GM23338 (cell line): ENCODE measurements around the gene KCTD19. TPM values are rescaled to one million over a fixed set of nuclear protein-coding genes. Genes with fewer than 3 reads are reported as not detected.
"Not testable (repeated sequence)": the region's sequence is repeated elsewhere in the genome, so short reads cannot be mapped to it uniquely, and the experiment has no call there.

Experiments used
- ATAC-seq: fragments of 200-7000 bp; cut with Tn5 transposase; 3 replicates; pipeline ENCODE4 v1.9.1; 2020
- DNase-seq: peaks from one replicate; pipeline ENCODE4 v3.0.0-alpha.2; 2015; ENCODE audit warnings: low spot score
- H2AFZ ChIP-seq: fragments of 200-600 bp; sonication (generic); 2 replicates; pipeline ENCODE4 v1.8.0; 2016; ENCODE audit warnings: antibody characterized with exemption, mild to moderate bottlenecking, moderate library complexity
- H3F3A ChIP-seq: fragments of 200-600 bp; sonication (generic); replicated peaks from 2 replicates; pipeline ENCODE4 v1.8.0; 2017; ENCODE audit warnings: antibody characterized with exemption, mixed run types, low read depth
- H3K27ac ChIP-seq: fragments of 200-600 bp; sonication (generic); 2 replicates; pipeline ENCODE4 v1.6.1; 2016; ENCODE audit warnings: low read depth
- H3K27me3 ChIP-seq: fragments of 200-600 bp; sonication (generic); 2 replicates; pipeline ENCODE4 v1.8.0; 2016; ENCODE audit warnings: mild to moderate bottlenecking, mixed run types, moderate library complexity; ENCODE audit not compliant: insufficient read depth
- H3K36me3 ChIP-seq: fragments of 200-600 bp; sonication (generic); 2 replicates; pipeline ENCODE4 v1.8.0; 2016; ENCODE audit warnings: mild to moderate bottlenecking; ENCODE audit not compliant: insufficient read depth
- H3K4me1 ChIP-seq: fragments of 200-600 bp; sonication (generic); 2 replicates; pipeline ENCODE4 v1.8.0; 2016; ENCODE audit warnings: mild to moderate bottlenecking, moderate library complexity; ENCODE audit not compliant: insufficient read depth
- H3K4me2 ChIP-seq: fragments of 200-600 bp; sonication (generic); 2 replicates; pipeline ENCODE4 v1.7.1; 2017; ENCODE audit warnings: mixed run types
- H3K4me3 ChIP-seq: fragments of 200-600 bp; sonication (generic); 2 replicates; pipeline ENCODE4 v1.6.1; 2016; ENCODE audit warnings: mixed run types
- H3K79me2 ChIP-seq: fragments of 200-600 bp; sonication (generic); replicated peaks from 2 replicates; pipeline ENCODE4 v1.8.0; 2017; ENCODE audit warnings: mild to moderate bottlenecking; ENCODE audit not compliant: insufficient read depth
- H3K9me2 ChIP-seq: fragments of 200-600 bp; sonication (generic); 2 replicates; pipeline ENCODE4 v1.8.0; 2017; ENCODE audit not compliant: insufficient read depth
- H4K20me1 ChIP-seq: fragments of 200-600 bp; sonication (generic); replicated peaks from 2 replicates; pipeline ENCODE4 v1.8.0; 2017; ENCODE audit warnings: mild to moderate bottlenecking; ENCODE audit not compliant: insufficient read depth
- H3K27ac Mint-ChIP-seq: 2 replicates; pipeline ENCODE4 v1.8.0; 2020; ENCODE audit warnings: inconsistent platforms, mild to moderate bottlenecking, moderate library complexity, mixed read lengths
- H3K27me3 Mint-ChIP-seq: 3 replicates; pipeline ENCODE4 v1.8.0; 2022; ENCODE audit warnings: low read depth, mild to moderate bottlenecking, moderate library complexity, mixed read lengths, inconsistent platforms; ENCODE audit not compliant: insufficient read depth, poor library complexity
- H3K36me3 Mint-ChIP-seq: 3 replicates; pipeline ENCODE4 v1.8.0; 2021; ENCODE audit warnings: low read depth, mild to moderate bottlenecking, inconsistent platforms, moderate library complexity, mixed read lengths
- H3K4me1 Mint-ChIP-seq: 3 replicates; pipeline ENCODE4 v1.8.0; 2020; ENCODE audit warnings: mild to moderate bottlenecking, inconsistent platforms, mixed read lengths
- H3K4me3 Mint-ChIP-seq: 3 replicates; pipeline ENCODE4 v1.8.0; 2021; ENCODE audit warnings: moderate library complexity, mild to moderate bottlenecking, inconsistent platforms, mixed read lengths
- H3K9me3 Mint-ChIP-seq: 3 replicates; pipeline ENCODE4 v1.8.0; 2020; ENCODE audit warnings: moderate library complexity, mild to moderate bottlenecking, inconsistent platforms, mixed read lengths
- EZH2phosphoT487 ChIP-seq: fragments of 200-600 bp; sonication (generic); IDR thresholded peaks from one replicate; pipeline ENCODE4 v1.8.1; 2018; ENCODE audit warnings: antibody characterized with exemption; ENCODE audit not compliant: unreplicated experiment
- JUNB ChIP-seq: IDR thresholded peaks from one replicate; pipeline ENCODE4 v1.6.1; 2016; ENCODE audit warnings: antibody characterized with exemption; ENCODE audit not compliant: unreplicated experiment
- NANOG ChIP-seq: IDR thresholded peaks from 2 replicates; pipeline ENCODE4 v1.6.1; 2016; ENCODE audit warnings: antibody characterized with exemption, borderline replicate concordance
- STAT1 ChIP-seq: IDR thresholded peaks from one replicate; pipeline ENCODE4 v1.6.1; 2016; ENCODE audit warnings: antibody characterized with exemption; ENCODE audit not compliant: unreplicated experiment
- ZNF114 ChIP-seq: fragments of 250-450 bp; sonication (Bioruptor Pico); IDR thresholded peaks from 2 replicates; pipeline ENCODE4 v1.5.0; 2020; ENCODE audit warnings: mild to moderate bottlenecking, moderate library complexity
- ZNF331 ChIP-seq: fragments of 250-450 bp; sonication (Bioruptor Pico); IDR thresholded peaks from 2 replicates; pipeline ENCODE4 v1.5.0; 2020; ENCODE audit warnings: low read depth, mild to moderate bottlenecking, moderate library complexity
- polyA plus RNA-seq: library from polyadenylated mRNA; unstranded; fragments of >200 nt; fragmentation: Nextera tagmentation; extraction: Ambion mirVana; gene quantifications from 2 replicates; pipeline ENCODE4 v1.2.1, GENCODE V29; 2016
- total RNA-seq: library from RNA; depleted of rRNA; stranded (reverse); fragments of >200 nt; shearing (Covaris generic); gene quantifications from 2 replicates; pipeline ENCODE4 v1.2.3, GENCODE V29; 2014
- TF ChIP-seq, protein P1 (sequence below): fragments of 250-450 bp; sonication (Bioruptor Pico); IDR thresholded peaks from 2 replicates; pipeline ENCODE4 v1.5.0; 2020; ENCODE audit warnings: mild to moderate bottlenecking, moderate library complexity
- TF ChIP-seq, protein P2 (sequence below): IDR thresholded peaks from 2 replicates; pipeline ENCODE4 v1.6.1; 2016; ENCODE audit warnings: antibody characterized with exemption
- TF ChIP-seq, protein P3 (sequence below), 2 experiments: fragments of 200-600 bp in 1 of 2; sonication (generic) in 1 of 2; conservative IDR thresholded peaks; 2 replicates each; pipeline versions ENCODE4 v1.5.1 to v1.6.1; 2016 to 2017; ENCODE audit warnings: antibody characterized with exemption in 2 of 2, low read depth in 2 of 2, mild to moderate bottlenecking in 2 of 2, moderate library complexity in 1 of 2

KCTD19 gene
- total and polyA plus RNA-seq, 2 experiments from 2014 or later: 0.31 to 0.65 TPM

GRCh38 chr16:67361038-67361437 lies 34.5 kb upstream of the KCTD19 start:
- TF ChIP-seq, protein P1, sequence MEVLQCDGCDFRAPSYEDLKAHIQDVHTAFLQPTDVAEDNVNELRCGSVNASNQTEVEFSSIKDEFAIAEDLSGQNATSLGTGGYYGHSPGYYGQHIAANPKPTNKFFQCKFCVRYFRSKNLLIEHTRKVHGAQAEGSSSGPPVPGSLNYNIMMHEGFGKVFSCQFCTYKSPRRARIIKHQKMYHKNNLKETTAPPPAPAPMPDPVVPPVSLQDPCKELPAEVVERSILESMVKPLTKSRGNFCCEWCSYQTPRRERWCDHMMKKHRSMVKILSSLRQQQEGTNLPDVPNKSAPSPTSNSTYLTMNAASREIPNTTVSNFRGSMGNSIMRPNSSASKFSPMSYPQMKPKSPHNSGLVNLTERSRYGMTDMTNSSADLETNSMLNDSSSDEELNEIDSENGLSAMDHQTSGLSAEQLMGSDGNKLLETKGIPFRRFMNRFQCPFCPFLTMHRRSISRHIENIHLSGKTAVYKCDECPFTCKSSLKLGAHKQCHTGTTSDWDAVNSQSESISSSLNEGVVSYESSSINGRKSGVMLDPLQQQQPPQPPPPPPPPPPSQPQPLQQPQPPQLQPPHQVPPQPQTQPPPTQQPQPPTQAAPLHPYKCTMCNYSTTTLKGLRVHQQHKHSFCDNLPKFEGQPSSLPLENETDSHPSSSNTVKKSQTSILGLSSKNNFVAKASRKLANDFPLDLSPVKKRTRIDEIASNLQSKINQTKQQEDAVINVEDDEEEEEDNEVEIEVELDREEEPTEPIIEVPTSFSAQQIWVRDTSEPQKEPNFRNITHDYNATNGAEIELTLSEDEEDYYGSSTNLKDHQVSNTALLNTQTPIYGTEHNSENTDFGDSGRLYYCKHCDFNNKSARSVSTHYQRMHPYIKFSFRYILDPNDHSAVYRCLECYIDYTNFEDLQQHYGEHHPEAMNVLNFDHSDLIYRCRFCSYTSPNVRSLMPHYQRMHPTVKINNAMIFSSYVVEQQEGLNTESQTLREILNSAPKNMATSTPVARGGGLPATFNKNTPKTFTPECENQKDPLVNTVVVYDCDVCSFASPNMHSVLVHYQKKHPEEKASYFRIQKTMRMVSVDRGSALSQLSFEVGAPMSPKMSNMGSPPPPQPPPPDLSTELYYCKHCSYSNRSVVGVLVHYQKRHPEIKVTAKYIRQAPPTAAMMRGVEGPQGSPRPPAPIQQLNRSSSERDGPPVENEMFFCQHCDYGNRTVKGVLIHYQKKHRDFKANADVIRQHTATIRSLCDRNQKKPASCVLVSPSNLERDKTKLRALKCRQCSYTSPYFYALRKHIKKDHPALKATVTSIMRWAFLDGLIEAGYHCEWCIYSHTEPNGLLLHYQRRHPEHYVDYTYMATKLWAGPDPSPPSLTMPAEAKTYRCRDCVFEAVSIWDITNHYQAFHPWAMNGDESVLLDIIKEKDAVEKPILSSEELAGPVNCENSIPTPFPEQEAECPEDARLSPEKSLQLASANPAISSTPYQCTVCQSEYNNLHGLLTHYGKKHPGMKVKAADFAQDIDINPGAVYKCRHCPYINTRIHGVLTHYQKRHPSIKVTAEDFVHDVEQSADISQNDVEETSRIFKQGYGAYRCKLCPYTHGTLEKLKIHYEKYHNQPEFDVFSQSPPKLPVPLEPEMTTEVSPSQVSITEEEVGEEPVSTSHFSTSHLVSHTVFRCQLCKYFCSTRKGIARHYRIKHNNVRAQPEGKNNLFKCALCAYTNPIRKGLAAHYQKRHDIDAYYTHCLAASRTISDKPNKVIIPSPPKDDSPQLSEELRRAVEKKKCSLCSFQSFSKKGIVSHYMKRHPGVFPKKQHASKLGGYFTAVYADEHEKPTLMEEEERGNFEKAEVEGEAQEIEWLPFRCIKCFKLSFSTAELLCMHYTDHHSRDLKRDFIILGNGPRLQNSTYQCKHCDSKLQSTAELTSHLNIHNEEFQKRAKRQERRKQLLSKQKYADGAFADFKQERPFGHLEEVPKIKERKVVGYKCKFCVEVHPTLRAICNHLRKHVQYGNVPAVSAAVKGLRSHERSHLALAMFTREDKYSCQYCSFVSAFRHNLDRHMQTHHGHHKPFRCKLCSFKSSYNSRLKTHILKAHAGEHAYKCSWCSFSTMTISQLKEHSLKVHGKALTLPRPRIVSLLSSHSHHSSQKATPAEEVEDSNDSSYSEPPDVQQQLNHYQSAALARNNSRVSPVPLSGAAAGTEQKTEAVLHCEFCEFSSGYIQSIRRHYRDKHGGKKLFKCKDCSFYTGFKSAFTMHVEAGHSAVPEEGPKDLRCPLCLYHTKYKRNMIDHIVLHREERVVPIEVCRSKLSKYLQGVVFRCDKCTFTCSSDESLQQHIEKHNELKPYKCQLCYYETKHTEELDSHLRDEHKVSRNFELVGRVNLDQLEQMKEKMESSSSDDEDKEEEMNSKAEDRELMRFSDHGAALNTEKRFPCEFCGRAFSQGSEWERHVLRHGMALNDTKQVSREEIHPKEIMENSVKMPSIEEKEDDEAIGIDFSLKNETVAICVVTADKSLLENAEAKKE (CRISPR knock-in tag): no peak
- TF ChIP-seq EZH2phosphoT487: no peak
- TF ChIP-seq ZNF114 (CRISPR knock-in tag): no peak
- TF ChIP-seq STAT1: no peak
- TF ChIP-seq, protein P2, sequence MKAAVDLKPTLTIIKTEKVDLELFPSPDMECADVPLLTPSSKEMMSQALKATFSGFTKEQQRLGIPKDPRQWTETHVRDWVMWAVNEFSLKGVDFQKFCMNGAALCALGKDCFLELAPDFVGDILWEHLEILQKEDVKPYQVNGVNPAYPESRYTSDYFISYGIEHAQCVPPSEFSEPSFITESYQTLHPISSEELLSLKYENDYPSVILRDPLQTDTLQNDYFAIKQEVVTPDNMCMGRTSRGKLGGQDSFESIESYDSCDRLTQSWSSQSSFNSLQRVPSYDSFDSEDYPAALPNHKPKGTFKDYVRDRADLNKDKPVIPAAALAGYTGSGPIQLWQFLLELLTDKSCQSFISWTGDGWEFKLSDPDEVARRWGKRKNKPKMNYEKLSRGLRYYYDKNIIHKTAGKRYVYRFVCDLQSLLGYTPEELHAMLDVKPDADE: no peak
- no peak for TF ChIP-seq ZNF331 (CRISPR knock-in tag)
- TF ChIP-seq, protein P3, sequence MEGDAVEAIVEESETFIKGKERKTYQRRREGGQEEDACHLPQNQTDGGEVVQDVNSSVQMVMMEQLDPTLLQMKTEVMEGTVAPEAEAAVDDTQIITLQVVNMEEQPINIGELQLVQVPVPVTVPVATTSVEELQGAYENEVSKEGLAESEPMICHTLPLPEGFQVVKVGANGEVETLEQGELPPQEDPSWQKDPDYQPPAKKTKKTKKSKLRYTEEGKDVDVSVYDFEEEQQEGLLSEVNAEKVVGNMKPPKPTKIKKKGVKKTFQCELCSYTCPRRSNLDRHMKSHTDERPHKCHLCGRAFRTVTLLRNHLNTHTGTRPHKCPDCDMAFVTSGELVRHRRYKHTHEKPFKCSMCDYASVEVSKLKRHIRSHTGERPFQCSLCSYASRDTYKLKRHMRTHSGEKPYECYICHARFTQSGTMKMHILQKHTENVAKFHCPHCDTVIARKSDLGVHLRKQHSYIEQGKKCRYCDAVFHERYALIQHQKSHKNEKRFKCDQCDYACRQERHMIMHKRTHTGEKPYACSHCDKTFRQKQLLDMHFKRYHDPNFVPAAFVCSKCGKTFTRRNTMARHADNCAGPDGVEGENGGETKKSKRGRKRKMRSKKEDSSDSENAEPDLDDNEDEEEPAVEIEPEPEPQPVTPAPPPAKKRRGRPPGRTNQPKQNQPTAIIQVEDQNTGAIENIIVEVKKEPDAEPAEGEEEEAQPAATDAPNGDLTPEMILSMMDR (conservative IDR thresholded peaks at IDR 0.05; ENCODE audit: low read depth in 2 of 2): no peak
- TF ChIP-seq NANOG: no peak
- TF ChIP-seq JUNB: no peak
- H3K9me3 Mint-ChIP-seq: no peaks in the 10 kb centered on the region
- H3K4me3 ChIP-seq: no peak overlapping the region
- no peak overlapping the region for H3K4me3 Mint-ChIP-seq
- no peaks in the 10 kb centered on the region for H3K9me2 ChIP-seq
- no peak overlapping the region for H3K27ac ChIP-seq
- no peaks in the 10 kb centered on the region for H3K27me3 Mint-ChIP-seq
- no peak for ATAC-seq
- no peaks in the 10 kb centered on the region for H3K36me3 Mint-ChIP-seq
- H4K20me1 ChIP-seq: no peaks in the 10 kb centered on the region
- no peak overlapping the region for H2AFZ ChIP-seq
- DNase-seq: no peak
- H3K27me3 ChIP-seq: peaks cover 17% of the 10 kb centered on the region; the same call in 1 of the 2 replicates
- H3K27ac Mint-ChIP-seq: no peak overlapping the region
- no peaks in the 10 kb centered on the region for H3K4me1 ChIP-seq
- H3F3A ChIP-seq: no peaks in the 10 kb centered on the region
- H3K79me2 ChIP-seq: no peaks in the 10 kb centered on the region
- H3K4me2 ChIP-seq: no peak overlapping the region
- H3K4me1 Mint-ChIP-seq: no peaks in the 10 kb centered on the region; the same call in 2 of the 3 replicates
- H3K36me3 ChIP-seq: no peaks in the 10 kb centered on the region

- H3K4me1 ChIP-seq, DNase-seq, H3K27ac ChIP-seq, H3K27ac Mint-ChIP-seq, H3K4me3 Mint-ChIP-seq, H3K4me3 ChIP-seq, H3K9me3 Mint-ChIP-seq, H4K20me1 ChIP-seq, H3F3A ChIP-seq, H3K4me1 Mint-ChIP-seq, H3K79me2 ChIP-seq, H2AFZ ChIP-seq, H3K36me3 ChIP-seq, ATAC-seq, H3K9me2 ChIP-seq, H3K36me3 Mint-ChIP-seq, H3K27me3 ChIP-seq, H3K4me2 ChIP-seq, H3K27me3 Mint-ChIP-seq: not testable (repeated sequence)
Observed at GRCh38 chr16:67359540-67360269, 33.2 kb upstream of the KCTD19 start.
